GM12878 (cell line): Measurements from ENCODE around the gene MAD2L1. TPM values are rescaled to one million over a fixed set of nuclear protein-coding genes. Genes with fewer than 3 reads are reported as not detected.

Experiments
- ATAC-seq: fragments of 200-7000 bp; cut with Tn5 transposase; 3 replicates; pipeline ENCODE4 v1.9.1; 2020; ENCODE audit warnings: mild to moderate bottlenecking, moderate library complexity
- BruUV-seq: library from RNA; stranded (reverse); fragments of 400-500 nt; replicated peaks from 2 replicates; lab custom pipeline; 2021; lab: Mats Ljungman, UMichigan
- CTCF ChIA-PET: fragments of 300-600 bp; sonication (Branson Sonifier 250); formaldehyde crosslinking; extraction: SDS; loops from one replicate; lab custom pipeline; 2021; ENCODE audit warnings: inconsistent platforms; lab: Yijun Ruan, JAX
- POLR2A ChIA-PET: fragments of 350-600 bp; formaldehyde crosslinking; extraction: SDS; loops from one replicate; lab custom pipeline; 2021; ENCODE audit warnings: inconsistent platforms; lab: Charles Lee
- RAD21 ChIA-PET: fragments of 300-600 bp; sonication (Branson Sonifier 250); formaldehyde crosslinking; loops from one replicate; lab custom pipeline; 2023; ENCODE audit warnings: antibody characterized with exemption; ENCODE audit not compliant: unreplicated experiment; lab: Charles Lee
- SMC1A ChIA-PET: fragments of 300-600 bp; sonication (Branson Sonifier 250); formaldehyde crosslinking; loops from one replicate; lab custom pipeline; 2023; ENCODE audit not compliant: unreplicated experiment, uncharacterized antibody; lab: Charles Lee
- DNase-seq: peaks from one replicate; pipeline ENCODE4 v3.0.0-alpha.2; 2011; ENCODE audit warnings: low read depth, low spot score
- FAIRE-seq: peaks from 3 replicates; lab custom pipeline; 2011; peaks lifted over from hg19 to GRCh38; lab: Jason Lieb, UNC
- H2AFZ ChIP-seq: 2 replicates; pipeline ENCODE4 v1.6.0; 2011; ENCODE audit warnings: low read depth, low read length, control low read depth; ENCODE audit not compliant: control insufficient read depth
- H3K27ac ChIP-seq: 2 replicates; pipeline ENCODE4 v1.5.1; 2011; ENCODE audit warnings: control low read depth; ENCODE audit not compliant: control insufficient read depth, insufficient read depth
- H3K27me3 ChIP-seq, 2 experiments: replicated peaks in 1 of 2; 2 replicates each; pipeline versions ENCODE4 v1.6.0 to v1.6.1; 2011; ENCODE audit warnings: low read length in 1 of 2; ENCODE audit not compliant: control insufficient read depth in 2 of 2, insufficient read depth in 2 of 2
- H3K36me3 ChIP-seq, 2 experiments: 2 replicates each; pipeline ENCODE4 v1.5.1; 2011; ENCODE audit warnings: low read length in 1 of 2; ENCODE audit not compliant: control insufficient read depth in 2 of 2, insufficient read depth in 2 of 2
- H3K4me1 ChIP-seq: 2 replicates; pipeline ENCODE4 v1.6.1; 2011; ENCODE audit warnings: mild to moderate bottlenecking, low read length, moderate library complexity, mixed read lengths; ENCODE audit not compliant: control insufficient read depth, insufficient read depth
- H3K4me2 ChIP-seq: 2 replicates; pipeline ENCODE4 v1.6.0; 2011; ENCODE audit warnings: control low read depth; ENCODE audit not compliant: control insufficient read depth, insufficient read depth
- H3K4me3 ChIP-seq: fragments of 200-600 bp; sonication (generic); 2 replicates; pipeline ENCODE4 v1.5.1; 2016
- H3K79me2 ChIP-seq: 2 replicates; pipeline ENCODE4 v1.6.0; 2011; ENCODE audit warnings: low read length; ENCODE audit not compliant: control insufficient read depth, insufficient read depth
- H3K9ac ChIP-seq: 2 replicates; pipeline ENCODE4 v1.8.0; 2011; ENCODE audit warnings: low read length, control low read depth, mixed read lengths; ENCODE audit not compliant: control insufficient read depth, insufficient read depth
- H3K9me3 ChIP-seq: replicated peaks from 3 replicates; pipeline ENCODE4 v1.5.1; 2011; ENCODE audit warnings: mild to moderate bottlenecking, low read length; ENCODE audit not compliant: control insufficient read depth, insufficient read depth
- H4K20me1 ChIP-seq: 2 replicates; pipeline ENCODE4 v1.6.0; 2011; ENCODE audit not compliant: control insufficient read depth, insufficient read depth
- MEF2A ChIP-seq: IDR thresholded peaks from 2 replicates; pipeline ENCODE4 v1.6.1; 2011; ENCODE audit warnings: low read depth, mild to moderate bottlenecking, low read length, moderate library complexity; ENCODE audit not compliant: insufficient read depth
- NFYB ChIP-seq: IDR thresholded peaks from 2 replicates; pipeline ENCODE4 v1.6.1; 2011; ENCODE audit warnings: low read depth, mild to moderate bottlenecking, low read length, improper control_type of control experiment, moderate library complexity; ENCODE audit not compliant: insufficient read depth
- NR2C1 ChIP-seq: fragments of 450-650 bp; IDR thresholded peaks from 2 replicates; pipeline ENCODE4 v1.6.1; 2017; ENCODE audit warnings: antibody characterized with exemption, mild to moderate bottlenecking, moderate library complexity
- RFX5 ChIP-seq: IDR thresholded peaks from 2 replicates; pipeline ENCODE4 v1.6.1; 2011; ENCODE audit warnings: low read depth, low read length, improper control_type of control experiment
- TBL1XR1 ChIP-seq: IDR thresholded peaks from 2 replicates; pipeline ENCODE4 v1.6.1; 2012; ENCODE audit warnings: low read depth, low read length, improper control_type of control experiment
- TCF7 ChIP-seq: IDR thresholded peaks from 2 replicates; pipeline ENCODE4 v1.6.1; 2014; ENCODE audit warnings: antibody characterized with exemption, borderline replicate concordance
- WRNIP1 ChIP-seq: IDR thresholded peaks from 2 replicates; pipeline ENCODE4 v1.6.1; 2011; ENCODE audit warnings: low read depth, low read length, improper control_type of control experiment, borderline replicate concordance
- WGBS: methylation state at CpG from one replicate; pipeline ENCODE4 v1.1.6; 2016; ENCODE audit warnings: low lambda C conversion rate; ENCODE audit not compliant: insufficient replicate concordance, insufficient coverage; ENCODE audit errors: missing lambda C conversion rate; 5-methylcytosine and 5-hydroxymethylcytosine counted together
- in situ Hi-C: fragments of 300-500 bp; cut with MboI; formaldehyde crosslinking; loops from 9 replicates; pipeline ENCODE4 v1.14.3; 2018; ENCODE audit warnings: mixed read lengths
- intact Hi-C: fragments of 100-400 bp; cut with micrococcal nuclease; formaldehyde crosslinking; loops from one replicate; pipeline ENCODE4 v1.14.2; 2022; ENCODE audit not compliant: unreplicated experiment
- polyA plus RNA-seq, 11 experiments: library from polyadenylated mRNA; depleted of rRNA in 4 of 11; unstranded in 6 of 11; stranded (reverse) in 5 of 11; fragments of >200 nt; fragmentation: Nextera tagmentation in 4 of 11; fragmentation: Illumina TruSeq in 1 of 11; extraction: Ambion mirVana in 4 of 11; extraction: Trizol in 1 of 11; gene quantifications; 1 replicate in 1 of 11; 2 replicates in 10 of 11; pipeline versions ENCODE4 v1.2.1 to v1.2.3, GENCODE V29; 2011 to 2016; ENCODE audit warnings: inconsistent platforms in 2 of 11, missing spikeins in 2 of 11, low read depth in 1 of 11
- total RNA-seq, 4 experiments: library from RNA; depleted of rRNA in 3 of 4; stranded (reverse); fragments of >200 nt in 3 of 4; fragmentation: Illumina TruSeq in 1 of 4; extraction: Trizol in 1 of 4; gene quantifications; 2 replicates each; pipeline versions ENCODE4 v1.2.1 to v1.2.3, GENCODE V29; 2013 to 2021
- TF ChIP-seq, protein P1 (sequence below), 3 experiments: IDR thresholded peaks in 2 of 3; conservative IDR thresholded peaks in 1 of 3; 2 replicates each; pipeline ENCODE4 v1.5.1; 2011; ENCODE audit warnings: low read depth in 3 of 3, low read length in 3 of 3, mild to moderate bottlenecking in 3 of 3, control low read depth in 2 of 3, moderate library complexity in 2 of 3, inconsistent platforms in 1 of 3, mixed read lengths in 1 of 3; ENCODE audit not compliant: control insufficient read depth in 2 of 3, insufficient read depth in 1 of 3; ENCODE audit errors: extremely low read depth in 1 of 3
- TF ChIP-seq, protein P2 (sequence below): fragments of 450-650 bp; formaldehyde crosslinking; IDR thresholded peaks from 2 replicates; pipeline ENCODE4 v1.4.0; 2020; ENCODE audit warnings: mild to moderate bottlenecking, moderate library complexity

Gene MAD2L1
- total and polyA plus RNA-seq, 10 of the 15 experiments (the other 5 are each of a cell fraction or from before 2014, with no cell fraction given): 58.1 to 407 (median 110) TPM

DNA sequence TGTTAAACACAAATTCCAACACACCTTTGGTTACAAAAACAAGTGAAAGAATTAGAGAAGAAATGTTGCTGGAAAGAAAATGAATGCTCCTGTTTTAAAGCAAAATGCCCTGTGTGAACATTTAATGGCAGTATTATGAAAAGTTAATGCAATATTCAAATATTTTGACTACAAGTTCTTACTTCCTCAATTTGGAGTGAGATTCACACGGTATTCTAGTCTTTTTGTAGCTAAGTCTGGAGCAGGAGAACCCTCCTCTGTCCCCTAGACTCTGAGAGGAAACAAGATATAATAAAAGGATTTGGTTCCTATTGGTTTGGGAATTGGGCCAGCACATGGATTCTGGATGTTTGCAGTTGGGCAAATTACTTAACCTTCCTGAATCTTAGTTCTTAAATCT is 12.7 kb downstream of the MAD2L1 start:
- ChIA-PET RAD21 (interaction anchor here (0.8 to 3.3 kb wide), 3 partner anchors 9 to 497 kb away, joined by 3 to 31 read pairs (median 8); partner anchors contain the start of gene PDE5A), CTCF (interaction anchor here (0.7 to 5.7 kb wide), 4 partner anchors 17 to 564 kb away, joined by 3 to 32 read pairs (median 3); partner anchors contain the start of gene PDE5A), SMC1A (interaction anchor here (1.4 kb wide), 1 partner anchor 9 kb away, joined by 3 read pairs; no protein-coding TSS in a partner anchor), POLR2A (interaction anchor here (2.0 kb wide), 1 partner anchor 9 kb away, joined by 5 read pairs; no protein-coding TSS in a partner anchor)
- peak; percentile 63 for ATAC-seq
- Histone ChIP-seq H3K4me3 (no peak overlapping the region), H3K27ac (peak overlapping the region; percentile 43), H3K79me2 (no peaks in the 10 kb centered on the region), H3K9ac (no peak overlapping the region), H3K27me3 (no peaks in the 10 kb centered on the region), H2AFZ (no peak overlapping the region; the same call in 1 of the 2 replicates), H4K20me1 (no peaks in the 10 kb centered on the region), H3K36me3 (peaks cover 0 to 3% of the 10 kb centered on the region in 2 experiments; a peak in 2 of 4 replicates), H3K4me1 (peaks cover 16% of the 10 kb centered on the region), H3K9me3 (no peaks in the 10 kb centered on the region), H3K4me2 (0 out of 2 replicates have a peak overlapping the region, but pooled peaks have one; percentile 6)
- BruUV-seq: no TSS peak
- no peak for DNase-seq
- TF ChIP-seq MEF2A: no peak
- TF ChIP-seq RFX5: no peak
- TF ChIP-seq TBL1XR1: no peak
- no peak for TF ChIP-seq TCF7
- FAIRE-seq: no peak
- in situ Hi-C loops: loop anchor here (10.0 kb wide), 1 partner anchor 1079 kb away; no protein-coding TSS in a partner anchor
- intact Hi-C loops: loop anchor here (5.0 kb wide), 2 partner anchors 752 to 1072 kb away; a partner anchor contains a TSS
- WGBS: 16% methylated on average over 1 of the region's 1 CpG

DNA sequence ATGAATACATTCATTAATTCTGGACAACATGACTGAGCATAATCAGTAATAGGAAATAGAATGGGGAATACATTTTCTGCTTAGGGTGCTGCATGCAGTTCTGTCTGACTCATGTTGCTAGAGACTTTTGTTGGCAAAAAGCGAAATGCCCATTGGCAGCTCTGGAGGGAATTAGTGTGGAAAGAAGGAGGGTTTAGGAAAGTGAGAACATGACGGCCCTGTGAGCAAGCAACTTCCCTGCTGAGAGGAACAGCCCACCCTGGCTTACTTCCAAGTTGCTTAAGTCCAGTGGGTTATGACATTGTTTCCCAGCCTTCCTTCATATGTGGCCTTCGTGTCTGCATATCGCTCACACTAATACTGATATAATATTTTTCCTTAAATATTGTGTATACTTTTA is 13.8 kb downstream of the MAD2L1 start:
- Histone ChIP-seq H3K79me2 (no peaks in the 10 kb centered on the region), H3K4me1 (peaks cover 16% of the 10 kb centered on the region), H4K20me1 (no peaks in the 10 kb centered on the region), H3K9me3 (no peaks in the 10 kb centered on the region), H3K27me3 (no peaks in the 10 kb centered on the region), H3K4me3 (no peak overlapping the region), H3K27ac (no peak overlapping the region), H3K9ac (no peak overlapping the region), H3K36me3 (no peaks in the 10 kb centered on the region; a peak in 2 of 4 replicates), H2AFZ (no peak overlapping the region), H3K4me2 (no peak overlapping the region)
- ChIA-PET SMC1A (interaction anchor here (2.2 to 3.0 kb wide), 2 partner anchors 10 to 494 kb away, joined by 8 to 11 read pairs; no protein-coding TSS in a partner anchor), CTCF (interaction anchor here (2.5 to 5.7 kb wide), 2 partner anchors 424 to 425 kb away, joined by 31 to 32 read pairs; partner anchors contain the start of gene PDE5A), RAD21 (interaction anchor here (2.7 kb wide), 1 partner anchor 10 kb away, joined by 8 read pairs; no protein-coding TSS in a partner anchor), POLR2A (no interaction called here)
- intact Hi-C loops: loop anchor here (5.0 kb wide), 2 partner anchors 751 to 1071 kb away; a partner anchor contains a TSS
- no peak for DNase-seq
- in situ Hi-C loops: loop anchor here (10.0 kb wide), 1 partner anchor 1078 kb away; no protein-coding TSS in a partner anchor
- BruUV-seq: no TSS peak
- no peak for FAIRE-seq
- 95% methylated on average over 4 of the region's 4 CpGs for WGBS
- no peak for ATAC-seq
- TF ChIP-seq NFYB: no peak
- TF ChIP-seq, protein P1, sequence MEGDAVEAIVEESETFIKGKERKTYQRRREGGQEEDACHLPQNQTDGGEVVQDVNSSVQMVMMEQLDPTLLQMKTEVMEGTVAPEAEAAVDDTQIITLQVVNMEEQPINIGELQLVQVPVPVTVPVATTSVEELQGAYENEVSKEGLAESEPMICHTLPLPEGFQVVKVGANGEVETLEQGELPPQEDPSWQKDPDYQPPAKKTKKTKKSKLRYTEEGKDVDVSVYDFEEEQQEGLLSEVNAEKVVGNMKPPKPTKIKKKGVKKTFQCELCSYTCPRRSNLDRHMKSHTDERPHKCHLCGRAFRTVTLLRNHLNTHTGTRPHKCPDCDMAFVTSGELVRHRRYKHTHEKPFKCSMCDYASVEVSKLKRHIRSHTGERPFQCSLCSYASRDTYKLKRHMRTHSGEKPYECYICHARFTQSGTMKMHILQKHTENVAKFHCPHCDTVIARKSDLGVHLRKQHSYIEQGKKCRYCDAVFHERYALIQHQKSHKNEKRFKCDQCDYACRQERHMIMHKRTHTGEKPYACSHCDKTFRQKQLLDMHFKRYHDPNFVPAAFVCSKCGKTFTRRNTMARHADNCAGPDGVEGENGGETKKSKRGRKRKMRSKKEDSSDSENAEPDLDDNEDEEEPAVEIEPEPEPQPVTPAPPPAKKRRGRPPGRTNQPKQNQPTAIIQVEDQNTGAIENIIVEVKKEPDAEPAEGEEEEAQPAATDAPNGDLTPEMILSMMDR (IDR thresholded peaks at IDR 0.05 in 2 of 3, conservative IDR thresholded peaks at IDR 0.05 in 1 of 3; ENCODE audit: control insufficient read depth in 2 of 3, extremely low read depth in 1 of 3, insufficient read depth in 1 of 3, low read depth in 3 of 3, low read length in 3 of 3): no peak
- TF ChIP-seq NR2C1: no peak
- TF ChIP-seq WRNIP1: no peak
- TF ChIP-seq, protein P2, sequence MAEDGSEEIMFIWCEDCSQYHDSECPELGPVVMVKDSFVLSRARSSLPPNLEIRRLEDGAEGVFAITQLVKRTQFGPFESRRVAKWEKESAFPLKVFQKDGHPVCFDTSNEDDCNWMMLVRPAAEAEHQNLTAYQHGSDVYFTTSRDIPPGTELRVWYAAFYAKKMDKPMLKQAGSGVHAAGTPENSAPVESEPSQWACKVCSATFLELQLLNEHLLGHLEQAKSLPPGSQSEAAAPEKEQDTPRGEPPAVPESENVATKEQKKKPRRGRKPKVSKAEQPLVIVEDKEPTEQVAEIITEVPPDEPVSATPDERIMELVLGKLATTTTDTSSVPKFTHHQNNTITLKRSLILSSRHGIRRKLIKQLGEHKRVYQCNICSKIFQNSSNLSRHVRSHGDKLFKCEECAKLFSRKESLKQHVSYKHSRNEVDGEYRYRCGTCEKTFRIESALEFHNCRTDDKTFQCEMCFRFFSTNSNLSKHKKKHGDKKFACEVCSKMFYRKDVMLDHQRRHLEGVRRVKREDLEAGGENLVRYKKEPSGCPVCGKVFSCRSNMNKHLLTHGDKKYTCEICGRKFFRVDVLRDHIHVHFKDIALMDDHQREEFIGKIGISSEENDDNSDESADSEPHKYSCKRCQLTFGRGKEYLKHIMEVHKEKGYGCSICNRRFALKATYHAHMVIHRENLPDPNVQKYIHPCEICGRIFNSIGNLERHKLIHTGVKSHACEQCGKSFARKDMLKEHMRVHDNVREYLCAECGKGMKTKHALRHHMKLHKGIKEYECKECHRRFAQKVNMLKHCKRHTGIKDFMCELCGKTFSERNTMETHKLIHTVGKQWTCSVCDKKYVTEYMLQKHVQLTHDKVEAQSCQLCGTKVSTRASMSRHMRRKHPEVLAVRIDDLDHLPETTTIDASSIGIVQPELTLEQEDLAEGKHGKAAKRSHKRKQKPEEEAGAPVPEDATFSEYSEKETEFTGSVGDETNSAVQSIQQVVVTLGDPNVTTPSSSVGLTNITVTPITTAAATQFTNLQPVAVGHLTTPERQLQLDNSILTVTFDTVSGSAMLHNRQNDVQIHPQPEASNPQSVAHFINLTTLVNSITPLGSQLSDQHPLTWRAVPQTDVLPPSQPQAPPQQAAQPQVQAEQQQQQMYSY: no peak
